Neural cell (in vitro differentiated cells): ENCODE results near the gene GSE1. TPM values are rescaled to one million over a fixed set of nuclear protein-coding genes. Genes with fewer than 3 reads are reported as not detected.

ENCODE experiments used
- H2AFZ ChIP-seq: fragments of 200-600, 300-800 bp; sonication (generic), shearing (Covaris generic); 2 replicates; pipeline ENCODE4 v1.6.0; 2014; ENCODE audit warnings: low read depth, mild to moderate bottlenecking, antibody characterized with exemption, low read length, moderate library complexity
- H3F3A ChIP-seq: fragments of 200-600 bp; shearing (Covaris generic); 2 replicates; pipeline ENCODE4 v1.6.1; 2016; ENCODE audit warnings: mild to moderate bottlenecking, moderate library complexity, mixed read lengths, antibody characterized with exemption, low read length; ENCODE audit not compliant: insufficient read depth, poor library complexity, severe bottlenecking
- H3K27ac ChIP-seq: fragments of 200-600, 300-800 bp; sonication (generic), shearing (Covaris generic); 2 replicates; pipeline ENCODE4 v1.5.1; 2014; ENCODE audit warnings: mild to moderate bottlenecking, low read length, moderate library complexity
- H3K27me3 ChIP-seq: fragments of 300-800, 200-600 bp; sonication (generic), shearing (Covaris generic); 2 replicates; pipeline ENCODE4 v1.6.0; 2014; ENCODE audit warnings: mild to moderate bottlenecking, low read depth, low read length, moderate library complexity; ENCODE audit not compliant: insufficient read depth
- H3K36me3 ChIP-seq: fragments of 300-800, 200-600 bp; sonication (generic), shearing (Covaris generic); 2 replicates; pipeline ENCODE4 v1.5.1; 2014; ENCODE audit warnings: mild to moderate bottlenecking, antibody characterized with exemption, low read length, moderate library complexity; ENCODE audit not compliant: insufficient read depth
- H3K4me2 ChIP-seq: fragments of 300-800, 200-600 bp; sonication (generic), shearing (Covaris generic); 2 replicates; pipeline ENCODE4 v1.6.0; 2014; ENCODE audit warnings: mild to moderate bottlenecking, low read length
- H3K4me3 ChIP-seq: fragments of 300-800, 200-600 bp; sonication (generic), shearing (Covaris generic); 2 replicates; pipeline ENCODE4 v1.5.1; 2014; ENCODE audit warnings: mild to moderate bottlenecking, low read length, moderate library complexity
- H3K79me2 ChIP-seq: fragments of 200-600 bp; shearing (Covaris generic); replicated peaks from 2 replicates; pipeline ENCODE4 v1.6.0; 2014; ENCODE audit warnings: mild to moderate bottlenecking, low read length, moderate library complexity; ENCODE audit not compliant: insufficient read depth
- H3K9ac ChIP-seq: fragments of 300-800, 200-600 bp; sonication (generic), shearing (Covaris generic); 2 replicates; pipeline ENCODE4 v1.6.1; 2016; ENCODE audit warnings: mild to moderate bottlenecking, low read length, mixed read lengths
- H3K9me2 ChIP-seq: fragments of 200-600 bp; shearing (Covaris generic); 2 replicates; pipeline ENCODE4 v1.6.1; 2016; ENCODE audit warnings: mild to moderate bottlenecking, low read length, mixed read lengths; ENCODE audit not compliant: insufficient read depth
- H3K9me3 ChIP-seq: fragments of 200-600, 300-800 bp; sonication (generic), shearing (Covaris generic); 2 replicates; pipeline ENCODE4 v1.6.1; 2016; ENCODE audit warnings: mild to moderate bottlenecking, mixed run types, low read length, moderate library complexity, mixed read lengths
- H4K20me1 ChIP-seq: fragments of 200-600 bp; shearing (Covaris generic); 2 replicates; pipeline ENCODE4 v1.6.1; 2016; ENCODE audit warnings: mild to moderate bottlenecking, mixed run types; ENCODE audit not compliant: insufficient read depth
- EP300 ChIP-seq: fragments of 450-650 bp; conservative IDR thresholded peaks from 2 replicates; pipeline ENCODE4 v1.6.1; 2014; ENCODE audit warnings: antibody characterized with exemption, mild to moderate bottlenecking, moderate library complexity; ENCODE audit not compliant: poor library complexity, severe bottlenecking
- EZH2 ChIP-seq: fragments of 200-600, 300-800 bp; shearing (Covaris generic), sonication (generic); IDR thresholded peaks from 2 replicates; pipeline ENCODE4 v1.6.1; 2014; ENCODE audit warnings: antibody characterized with exemption, low read length, borderline replicate concordance, mild to moderate bottlenecking; ENCODE audit not compliant: insufficient read depth, poor library complexity, severe bottlenecking
- MXI1 ChIP-seq: fragments of 450-650 bp; conservative IDR thresholded peaks from 2 replicates; pipeline ENCODE4 v1.6.1; 2014; ENCODE audit warnings: antibody characterized with exemption, mild to moderate bottlenecking; ENCODE audit not compliant: poor library complexity, severe bottlenecking
- POLR2AphosphoS5 ChIP-seq: IDR thresholded peaks from 2 replicates; pipeline ENCODE4 v1.6.1; 2012
- RAD21 ChIP-seq: fragments of 450-650 bp; conservative IDR thresholded peaks from 2 replicates; pipeline ENCODE4 v1.6.1; 2014; ENCODE audit warnings: antibody characterized with exemption, mild to moderate bottlenecking, moderate library complexity
- REST ChIP-seq: IDR thresholded peaks from 2 replicates; pipeline ENCODE4 v1.6.1; 2012; ENCODE audit warnings: borderline replicate concordance
- SMC3 ChIP-seq: fragments of 450-650 bp; conservative IDR thresholded peaks from 2 replicates; pipeline ENCODE4 v1.6.1; 2014; ENCODE audit warnings: antibody characterized with exemption, mild to moderate bottlenecking, moderate library complexity; ENCODE audit not compliant: poor library complexity
- TAF1 ChIP-seq: IDR thresholded peaks from 2 replicates; pipeline ENCODE4 v1.6.1; 2012; ENCODE audit warnings: low read depth
- polyA plus RNA-seq: library from polyadenylated mRNA; depleted of rRNA; stranded (reverse); fragments of >200 nt; gene quantifications from 2 replicates; pipeline ENCODE4 v1.2.3, GENCODE V29; 2014
- TF ChIP-seq, protein P1 (sequence below): fragments of 450-650 bp; IDR thresholded peaks from 2 replicates; pipeline ENCODE4 v1.5.1; 2014; ENCODE audit warnings: antibody characterized with exemption, mild to moderate bottlenecking, moderate library complexity; ENCODE audit not compliant: poor library complexity, severe bottlenecking

Gene GSE1
- polyA plus RNA-seq, 1 donor from 2014 or later: 35.6 TPM

DNA sequence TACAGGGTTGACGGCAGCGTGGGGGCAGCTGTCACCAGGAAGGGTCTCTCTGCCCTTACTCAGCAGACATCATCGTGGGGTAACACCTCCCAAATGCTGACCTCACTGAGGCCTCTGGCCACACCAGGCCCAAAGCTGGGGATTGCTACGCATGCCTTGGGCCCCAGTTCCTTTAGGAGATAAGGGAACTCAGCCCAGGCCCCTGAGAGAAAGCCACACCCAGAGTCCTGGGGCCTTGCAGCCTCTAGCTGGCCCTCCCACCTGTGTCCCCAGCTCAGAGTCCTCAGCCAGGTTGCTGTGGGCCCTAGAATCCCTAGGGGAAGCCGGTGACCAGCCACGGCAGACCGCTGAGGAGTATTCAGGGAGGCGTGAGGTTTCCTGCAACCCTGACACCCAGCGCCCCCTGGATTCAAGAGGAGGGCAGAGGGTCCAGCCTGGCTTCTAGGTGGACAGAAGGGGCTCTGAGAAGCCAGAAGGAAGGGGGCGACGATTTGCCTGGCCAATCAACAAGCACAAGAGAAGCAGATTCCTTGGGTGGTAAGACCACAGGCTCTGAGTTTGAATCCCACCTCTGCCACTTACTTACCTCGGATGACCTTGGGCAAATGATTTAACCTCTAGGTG, 85.9 kb downstream of the GSE1 start:
- Histone ChIP-seq H3K4me2 (no peak overlapping the region), H3K9me3 (no peaks in the 10 kb centered on the region), H3K36me3 (no peaks in the 10 kb centered on the region), H3K79me2 (no peaks in the 10 kb centered on the region), H3F3A (no peaks in the 10 kb centered on the region), H2AFZ (no peak overlapping the region), H3K9me2 (no peaks in the 10 kb centered on the region), H3K27ac (no peak overlapping the region), H3K9ac (no peak overlapping the region), H3K4me3 (no peak overlapping the region), H3K27me3 (no peaks in the 10 kb centered on the region), H4K20me1 (no peaks in the 10 kb centered on the region)
- TF ChIP-seq SMC3 (no peak), POLR2AphosphoS5 (no peak), EZH2 (no peak), RAD21 (no peak), EP300 (no peak), TAF1 (no peak), MXI1 (no peak), REST (no peak)
- TF ChIP-seq, protein P1, sequence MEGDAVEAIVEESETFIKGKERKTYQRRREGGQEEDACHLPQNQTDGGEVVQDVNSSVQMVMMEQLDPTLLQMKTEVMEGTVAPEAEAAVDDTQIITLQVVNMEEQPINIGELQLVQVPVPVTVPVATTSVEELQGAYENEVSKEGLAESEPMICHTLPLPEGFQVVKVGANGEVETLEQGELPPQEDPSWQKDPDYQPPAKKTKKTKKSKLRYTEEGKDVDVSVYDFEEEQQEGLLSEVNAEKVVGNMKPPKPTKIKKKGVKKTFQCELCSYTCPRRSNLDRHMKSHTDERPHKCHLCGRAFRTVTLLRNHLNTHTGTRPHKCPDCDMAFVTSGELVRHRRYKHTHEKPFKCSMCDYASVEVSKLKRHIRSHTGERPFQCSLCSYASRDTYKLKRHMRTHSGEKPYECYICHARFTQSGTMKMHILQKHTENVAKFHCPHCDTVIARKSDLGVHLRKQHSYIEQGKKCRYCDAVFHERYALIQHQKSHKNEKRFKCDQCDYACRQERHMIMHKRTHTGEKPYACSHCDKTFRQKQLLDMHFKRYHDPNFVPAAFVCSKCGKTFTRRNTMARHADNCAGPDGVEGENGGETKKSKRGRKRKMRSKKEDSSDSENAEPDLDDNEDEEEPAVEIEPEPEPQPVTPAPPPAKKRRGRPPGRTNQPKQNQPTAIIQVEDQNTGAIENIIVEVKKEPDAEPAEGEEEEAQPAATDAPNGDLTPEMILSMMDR: no peak

GRCh38 chr16:85699628-85700027, 86.5 kb downstream of the GSE1 start:
- Histone ChIP-seq H4K20me1 (no peaks in the 10 kb centered on the region), H3K9me2 (no peaks in the 10 kb centered on the region), H3K4me2 (no peak overlapping the region), H3K79me2 (no peaks in the 10 kb centered on the region), H3K27me3 (no peaks in the 10 kb centered on the region), H3K27ac (no peak overlapping the region), H3F3A (no peaks in the 10 kb centered on the region), H3K36me3 (no peaks in the 10 kb centered on the region), H2AFZ (no peak overlapping the region), H3K4me3 (no peak overlapping the region), H3K9ac (no peak overlapping the region), H3K9me3 (no peaks in the 10 kb centered on the region)
- TF ChIP-seq EZH2 (no peak), SMC3 (no peak), REST (no peak), RAD21 (no peak), TAF1 (no peak), EP300 (no peak), MXI1 (no peak), POLR2AphosphoS5 (no peak)
- TF ChIP-seq, protein P1: no peak
